GM21529 (cell line): ENCODE data around the gene WRNIP1.

ENCODE experiments used
- ATAC-seq: cut with Tn5 transposase; IDR thresholded peaks from one replicate; pipeline ENCODE4 v1.9.1; 2021; ENCODE audit not compliant: unreplicated experiment

WRNIP1 gene

GRCh38 chr6:2831392-2831791 is 66.2 kb downstream of the WRNIP1 start:
- ATAC-seq = no peak

DNA sequence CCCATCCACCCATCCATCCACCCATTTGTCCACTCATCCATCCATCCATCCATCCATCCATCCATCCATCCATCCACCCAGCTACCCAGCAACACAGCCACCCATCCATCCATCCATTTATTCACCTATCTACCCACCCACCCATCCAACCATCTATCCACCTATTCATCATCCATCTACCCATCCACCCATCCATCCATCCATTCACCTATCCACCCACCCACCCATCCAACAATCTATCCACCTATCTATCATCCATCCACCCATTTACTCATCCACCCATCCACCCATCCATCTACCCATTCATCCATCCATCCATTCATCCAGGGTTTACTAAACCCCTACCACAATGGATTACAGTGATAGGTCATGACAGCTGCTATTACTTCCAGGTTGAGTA is 69.1 kb downstream of the WRNIP1 start:
- ATAC-seq = no peak
